Gastroesophageal sphincter (tissue), 4 donors: ENCODE measurements around the gene HBA1. TPM values are rescaled to one million over a fixed set of nuclear protein-coding genes. Genes with fewer than 3 reads are reported as not detected.
"Not testable (repeated sequence)": the region's sequence is repeated elsewhere in the genome, so short reads cannot be mapped to it uniquely, and the experiment has no call there.

Experiments used
- ATAC-seq: fragments of 150-250 bp; one replicate; pipeline ENCODE4 v1.9.1; 2016; ENCODE audit warnings: mild to moderate bottlenecking, moderate library complexity
- H3K27ac ChIP-seq, 4 donors: fragments of 200-600 bp; sonication (generic) in 3 of 4; 1 replicate in 3 of 4; 2 replicates in 1 of 4; pipeline ENCODE4 v1.5.1; 2016 to 2019
- H3K27me3 ChIP-seq: fragments of 200-600 bp; sonication (generic); one replicate; pipeline ENCODE4 v1.5.1; 2019
- H3K36me3 ChIP-seq, 2 donors: fragments of 200-600 bp; sonication (generic); one replicate each; pipeline ENCODE4 v1.5.1; 2019; ENCODE audit warnings: control low read depth in 1 of 2
- H3K4me1 ChIP-seq, 3 donors: fragments of 200-600 bp; sonication (generic); 1 replicate in 2 of 3; 2 replicates in 1 of 3; pipeline ENCODE4 v1.5.1; 2016 to 2019; ENCODE audit warnings: control low read depth in 2 of 3
- H3K4me3 ChIP-seq, 2 donors: fragments of 200-600 bp; sonication (generic); one replicate each; pipeline ENCODE4 v1.5.1; 2019; ENCODE audit warnings: mild to moderate bottlenecking in 1 of 2, moderate library complexity in 1 of 2
- H3K9me3 ChIP-seq, 3 donors: fragments of 200-600 bp; sonication (generic); one replicate each; pipeline ENCODE4 v1.5.1; 2017 to 2019; ENCODE audit warnings: control low read depth in 2 of 3
- CTCF ChIP-seq, 4 experiments: fragments of 200-600 bp in 2 of 4; fragments of 450-650 bp in 2 of 4; sonication (generic) in 1 of 4; IDR thresholded peaks; one replicate each; pipeline ENCODE4 v1.5.1; 2017 to 2019; ENCODE audit warnings: antibody characterized with exemption in 4 of 4, mild to moderate bottlenecking in 2 of 4, moderate library complexity in 2 of 4
- EP300 ChIP-seq: sonication (generic); formaldehyde crosslinking; IDR thresholded peaks from one replicate; pipeline ENCODE4 v1.6.1; 2017; ENCODE audit warnings: antibody characterized with exemption, mild to moderate bottlenecking
- POLR2A ChIP-seq, 2 donors: fragments of 450-650 bp; IDR thresholded peaks; one replicate each; pipeline ENCODE4 v1.6.1; 2017; ENCODE audit warnings: antibody characterized with exemption in 2 of 2, mild to moderate bottlenecking in 2 of 2, moderate library complexity in 1 of 2
- POLR2AphosphoS5 ChIP-seq: sonication (generic); formaldehyde crosslinking; IDR thresholded peaks from one replicate; pipeline ENCODE4 v1.6.1; 2017; ENCODE audit warnings: antibody characterized with exemption
- WGBS, 2 donors: methylation state at CpG; one replicate each; pipeline ENCODE4 v1.1.5; 2018; ENCODE audit warnings: low coverage in 1 of 2; 5-methylcytosine and 5-hydroxymethylcytosine counted together
- total RNA-seq, 4 donors: library from RNA; depleted of rRNA; stranded (reverse); fragments of >200 nt; gene quantifications; one replicate each; pipeline ENCODE4 v1.1.0, GENCODE V29; 2016

HBA1 gene
- total RNA-seq, result 10 to 100 TPM in 3 of 4 donors, not detected in 1; 15.5 to 96.7 (median 53.1) TPM

GRCh38 chr16:176477-177382 is at the start of gene HBA1:
Gene HBA1 (plus strand): TSS chr16:176680. CDS start chr16:176717, 37 bp downstream.
- Histone ChIP-seq H3K4me1 (peaks cover 7 to 36% (median 17%) of the 10 kb centered on the region in 3 donors), H3K4me3 (peak within 1 kb of the TSS in 1 of 2 donors; percentile 18), H3K27me3 (peaks cover 78% of the 10 kb centered on the region)
- not testable (repeated sequence) for ATAC-seq, H3K36me3 ChIP-seq, H3K27ac ChIP-seq, H3K9me3 ChIP-seq
- WGBS, 2 donors, result no CpG with 5 or more reads among the region's 88 CpGs

- TF ChIP-seq CTCF (IDR thresholded peaks at IDR 0.05) (no peak), POLR2AphosphoS5 (no peak), POLR2A (IDR thresholded peaks at IDR 0.05) (no peak), EP300 (no peak)
- Histone ChIP-seq H3K9me3 (no peaks in the 10 kb centered on the region), H3K36me3 (peaks cover 0 to 12% of the 10 kb centered on the region in 2 donors), H3K4me3 (no peak overlapping the region), H3K4me1 (no peaks in the 10 kb centered on the region), H3K27ac (no peak overlapping the region), H3K27me3 (no peaks in the 10 kb centered on the region)
- 80 to 100% methylated on average over 1 of the region's 2 CpGs for WGBS, 2 donors
- ATAC-seq, result no peak
These were observed 47.4 kb upstream of the HBA1 start for GRCh38 chr16:129075-129474.

- WGBS, 2 donors, result 86 to 89% methylated on average over 3 to 11 of the region's 15 CpGs
- no peak for ATAC-seq
- Histone ChIP-seq H3K9me3 (no peaks in the 10 kb centered on the region), H3K27ac (no peak overlapping the region), H3K36me3 (peaks cover 0 to 3% of the 10 kb centered on the region in 2 donors), H3K4me1 (no peaks in the 10 kb centered on the region), H3K27me3 (no peaks in the 10 kb centered on the region), H3K4me3 (no peak overlapping the region)
- TF ChIP-seq CTCF (IDR thresholded peaks at IDR 0.05), result no peak
- no peak for TF ChIP-seq EP300
- no peak for TF ChIP-seq POLR2A (IDR thresholded peaks at IDR 0.05)
- TF ChIP-seq POLR2AphosphoS5, result no peak
These were observed 45.8 kb upstream of the HBA1 start for GRCh38 chr16:130533-131173.

GRCh38 chr16:132120-132519 is 44.4 kb upstream of the HBA1 start:
- no peaks in the 10 kb centered on the region for H3K9me3 ChIP-seq
- WGBS, 2 donors, result 89 to 90% methylated on average over 6 to 7 of the region's 7 CpGs
- H3K27ac ChIP-seq, result no peak overlapping the region
- TF ChIP-seq EP300 (no peak), CTCF (IDR thresholded peaks at IDR 0.05) (no peak), POLR2AphosphoS5 (no peak), POLR2A (IDR thresholded peaks at IDR 0.05) (no peak)
- H3K36me3 ChIP-seq, result peaks cover 0 to 3% of the 10 kb centered on the region in 2 donors
- no peak overlapping the region for H3K4me3 ChIP-seq
- ATAC-seq, result no peak
- peaks cover 0 to 11% (median 0%) of the 10 kb centered on the region in 3 donors for H3K4me1 ChIP-seq
- H3K27me3 ChIP-seq, result no peaks in the 10 kb centered on the region

GRCh38 chr16:133716-134115 is 42.8 kb upstream of the HBA1 start:
- H3K27ac ChIP-seq, result no peak overlapping the region
- H3K9me3 ChIP-seq, result no peaks in the 10 kb centered on the region
- no peak for ATAC-seq
- WGBS, 2 donors, result 84 to 100% methylated on average over 2 of the region's 2 CpGs
- H3K36me3 ChIP-seq, result peaks cover 0 to 3% of the 10 kb centered on the region in 2 donors
- H3K4me1 ChIP-seq, result peaks cover 0 to 20% (median 0%) of the 10 kb centered on the region in 3 donors
- no peak overlapping the region for H3K4me3 ChIP-seq
- TF ChIP-seq POLR2A (IDR thresholded peaks at IDR 0.05), result no peak
- TF ChIP-seq CTCF (IDR thresholded peaks at IDR 0.05), result no peak
- TF ChIP-seq POLR2AphosphoS5, result no peak
- TF ChIP-seq EP300, result no peak
- H3K27me3 ChIP-seq, result no peaks in the 10 kb centered on the region
